Lower leg skin (tissue), 3 donors: ENCODE results near the gene MRPS9.

Experiments
- CTCF ChIP-seq, 3 donors: fragments of 450-650 bp; IDR thresholded peaks; one replicate each; pipeline ENCODE4 v1.5.1; 2016; ENCODE audit warnings: antibody characterized with exemption in 3 of 3, mild to moderate bottlenecking in 3 of 3, moderate library complexity in 2 of 3
- POLR2A ChIP-seq, 2 donors: fragments of 450-650 bp; IDR thresholded peaks; one replicate each; pipeline ENCODE4 v1.6.1; 2016 to 2017; ENCODE audit warnings: antibody characterized with exemption in 2 of 2, mild to moderate bottlenecking in 1 of 2, moderate library complexity in 1 of 2

- TF ChIP-seq CTCF (IDR thresholded peaks at IDR 0.05) (no peak), POLR2A (IDR thresholded peaks at IDR 0.05) (no peak)
Measured at GRCh38 chr2:105144152-105144940, 106.5 kb downstream of the MRPS9 start.
